Inferior parietal cortex (tissue), 1 donor: ENCODE measurements around the gene GYS2.

Experiments used
- DNase-seq: peaks from one replicate; pipeline ENCODE4 v3.0.0-alpha.2; 2016; ENCODE audit errors: extremely low spot score

The GYS2 gene

DNA sequence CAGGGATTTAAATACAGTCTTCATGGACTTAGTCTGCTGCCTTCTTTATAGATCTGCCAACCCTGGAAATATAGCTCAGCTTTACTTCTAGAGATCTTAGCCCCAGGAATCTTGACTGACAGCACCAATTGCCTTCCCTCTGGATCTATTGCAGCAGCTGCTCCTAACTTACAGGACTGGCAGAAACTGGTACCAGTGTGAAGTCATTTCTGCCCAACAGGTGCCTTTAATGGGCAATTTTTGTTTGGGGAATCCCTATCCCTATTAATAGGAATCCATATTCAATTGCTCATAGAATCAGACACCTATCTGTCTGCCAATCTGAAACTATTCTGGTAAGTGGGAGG lies 51.3 kb downstream of the GYS2 start:
- DNase-seq = no peak

DNA sequence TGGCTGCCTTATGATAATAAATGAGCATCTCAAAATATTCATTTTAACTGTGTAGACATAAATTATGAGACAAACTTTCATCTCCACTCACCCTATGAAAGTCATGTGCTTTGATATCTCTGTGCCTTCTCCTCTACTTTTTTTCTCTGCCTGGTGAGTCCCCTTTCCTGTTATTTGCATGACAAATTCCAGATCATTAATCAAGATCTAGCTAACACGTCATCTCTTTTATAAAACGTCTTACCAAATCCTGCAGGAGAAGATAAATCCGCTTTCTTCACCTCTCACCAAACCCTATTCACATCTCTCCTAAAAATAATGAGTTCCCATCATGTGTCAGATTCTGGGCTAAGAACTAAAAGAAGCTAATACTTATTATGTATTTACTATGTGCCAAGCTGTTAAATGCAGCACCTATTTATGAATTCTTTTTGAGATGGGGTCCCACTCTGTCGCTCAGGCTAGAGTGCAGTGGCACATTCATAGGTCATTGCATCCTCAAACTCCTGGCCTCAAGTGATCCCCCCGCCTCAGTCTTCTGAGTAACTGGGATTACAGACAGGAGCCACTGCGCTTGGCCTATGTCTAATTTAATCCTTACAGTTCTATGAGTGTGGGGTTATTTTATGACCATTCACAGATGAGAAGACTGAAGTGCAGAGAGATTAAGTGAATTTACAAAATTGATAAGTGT lies 51.9 kb downstream of the GYS2 start:
- DNase-seq = no peak

DNA sequence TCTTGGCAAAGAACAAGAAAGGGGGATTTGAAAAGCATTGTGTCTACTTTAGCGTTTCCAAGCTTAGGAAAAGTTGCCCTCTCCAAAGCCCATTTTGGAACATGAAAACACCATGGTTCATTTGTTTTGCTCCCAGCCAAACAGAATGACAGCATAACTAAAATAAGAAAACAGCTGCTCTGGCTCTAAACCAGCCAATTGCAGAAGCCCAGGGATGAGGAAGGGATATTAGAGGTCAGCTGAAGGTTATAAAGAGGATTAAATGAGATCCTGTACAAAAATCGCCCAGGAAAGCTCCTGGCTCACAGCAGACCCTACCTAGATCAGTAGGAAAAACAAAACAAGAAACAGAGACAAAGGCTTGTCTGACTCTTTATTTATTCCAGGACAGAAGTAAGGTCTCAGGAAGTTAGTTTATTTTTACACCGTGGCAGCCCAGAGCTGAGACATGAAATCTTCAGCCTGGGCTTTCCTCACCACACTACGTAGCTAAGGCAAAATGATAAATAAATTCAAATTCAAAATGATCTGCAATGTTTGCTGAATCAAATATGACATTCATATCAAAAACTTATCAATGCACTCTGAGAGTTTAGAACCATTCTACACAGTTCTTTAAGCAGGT lies 52.7 kb downstream of the GYS2 start:
- DNase-seq = no peak

DNA sequence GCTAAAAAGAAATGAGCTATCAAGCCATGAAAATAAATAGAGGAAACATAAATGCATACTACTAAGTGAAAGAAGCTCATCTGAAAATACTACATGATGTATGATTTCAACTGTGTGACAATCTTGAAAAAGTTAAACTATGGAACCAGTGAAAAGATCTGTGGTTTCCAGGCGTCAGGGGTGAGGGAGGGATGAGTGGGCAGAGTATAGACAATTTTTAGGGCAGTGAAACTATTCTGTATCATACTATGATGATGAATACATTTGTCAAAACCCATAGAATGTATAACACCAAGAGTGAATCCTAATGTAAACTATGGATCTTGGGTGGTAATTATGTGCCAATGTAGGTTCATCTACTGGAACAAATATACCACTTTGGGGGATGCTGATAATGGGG lies 57.2 kb downstream of the GYS2 start:
- DNase-seq = no peak

DNA sequence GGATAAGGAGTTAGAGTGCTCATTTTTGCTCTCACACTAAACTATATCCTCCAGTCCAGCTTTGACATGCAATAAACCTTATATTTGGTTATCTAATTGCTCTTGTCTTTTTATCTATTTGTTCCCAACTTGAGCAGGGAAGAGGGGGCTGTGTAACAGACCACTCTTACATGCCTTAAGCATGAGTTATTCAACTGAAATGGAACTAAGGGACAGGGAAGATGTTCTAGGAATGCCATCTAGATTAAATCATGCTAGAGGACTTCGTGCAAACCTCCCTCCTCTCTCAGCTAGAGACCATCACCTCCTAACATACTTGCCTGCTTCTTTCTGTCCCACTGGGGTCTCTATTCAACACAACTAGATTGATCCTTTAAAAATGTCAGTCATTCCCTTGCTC lies 57.9 kb downstream of the GYS2 start:
- no peak for DNase-seq

DNA sequence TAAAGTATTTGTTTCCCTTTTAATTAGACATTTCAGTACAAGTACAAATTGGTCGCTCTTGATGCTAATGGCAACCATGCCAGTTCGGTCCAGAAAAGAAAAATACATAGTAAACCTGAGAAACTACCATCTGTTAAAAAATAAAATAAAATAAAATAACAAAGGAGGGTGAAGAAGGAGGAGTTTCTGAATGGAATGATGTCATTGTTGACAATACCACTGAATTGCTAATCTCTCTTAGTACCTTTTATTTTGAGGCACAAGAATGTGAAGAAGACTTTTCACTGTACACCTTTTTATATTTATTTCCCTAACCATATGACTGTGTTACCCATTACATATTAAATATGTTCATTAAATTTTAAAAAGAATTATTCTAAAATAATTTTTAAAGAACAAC lies 59.1 kb downstream of the GYS2 start:
- DNase-seq = no peak

DNA sequence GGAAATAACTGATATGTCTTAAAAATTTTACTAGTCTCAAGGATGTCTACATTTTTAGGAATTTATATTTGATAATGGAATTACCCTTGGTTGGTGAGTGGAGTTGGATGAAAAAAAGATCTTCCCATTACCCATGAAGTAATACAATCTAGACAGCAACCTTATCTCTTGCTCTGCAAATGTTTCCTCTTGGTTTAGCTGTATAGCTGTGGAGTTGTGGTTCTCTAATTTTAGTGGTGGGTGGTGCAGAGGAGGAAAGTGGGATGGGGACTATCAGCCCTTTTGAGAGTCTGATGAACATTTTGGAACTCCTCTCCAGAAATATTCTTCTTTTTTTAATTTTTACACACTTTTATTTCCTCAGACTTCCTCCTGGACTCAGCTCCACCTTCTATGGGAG lies 61.5 kb downstream of the GYS2 start:
- no peak for DNase-seq

DNA sequence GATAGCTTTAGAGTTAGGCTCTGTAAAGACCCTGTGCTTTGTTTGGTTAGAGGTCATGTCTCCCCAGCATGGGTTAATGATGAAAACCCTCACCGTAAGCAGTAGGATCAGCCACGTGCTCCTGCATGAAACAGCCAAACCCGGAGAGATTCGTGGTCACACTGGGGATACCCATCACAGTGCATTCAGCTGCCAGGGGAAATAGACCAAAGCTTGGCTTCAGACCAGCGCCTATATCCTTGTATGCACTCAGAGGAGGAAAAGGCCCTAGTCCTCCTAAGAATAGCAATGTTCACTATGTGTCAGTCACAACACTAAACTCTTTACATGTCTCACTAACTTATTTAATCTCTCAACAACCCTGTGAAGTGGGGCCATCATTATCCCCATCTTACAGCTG lies 62.2 kb downstream of the GYS2 start:
- DNase-seq = no peak

DNA sequence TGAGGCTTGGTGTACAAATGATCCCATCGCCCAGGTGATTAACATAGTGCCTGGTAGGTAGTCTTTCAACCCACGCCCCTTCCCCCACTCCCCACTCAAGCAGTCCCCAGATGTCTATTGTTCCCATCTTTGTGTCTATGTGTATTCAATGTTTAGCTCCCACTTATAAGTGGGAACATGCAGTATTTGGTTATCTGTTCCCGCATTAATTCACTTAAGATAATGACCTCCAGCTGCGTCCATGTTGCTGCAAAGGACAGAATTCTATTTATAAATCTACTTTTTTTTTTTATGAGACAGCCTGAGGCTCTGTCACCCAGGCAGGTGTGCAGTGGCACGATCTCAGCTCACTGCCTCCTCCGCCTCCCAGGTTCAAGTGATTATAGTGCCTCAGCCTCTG lies 62.9 kb downstream of the GYS2 start:
- no peak for DNase-seq

DNA sequence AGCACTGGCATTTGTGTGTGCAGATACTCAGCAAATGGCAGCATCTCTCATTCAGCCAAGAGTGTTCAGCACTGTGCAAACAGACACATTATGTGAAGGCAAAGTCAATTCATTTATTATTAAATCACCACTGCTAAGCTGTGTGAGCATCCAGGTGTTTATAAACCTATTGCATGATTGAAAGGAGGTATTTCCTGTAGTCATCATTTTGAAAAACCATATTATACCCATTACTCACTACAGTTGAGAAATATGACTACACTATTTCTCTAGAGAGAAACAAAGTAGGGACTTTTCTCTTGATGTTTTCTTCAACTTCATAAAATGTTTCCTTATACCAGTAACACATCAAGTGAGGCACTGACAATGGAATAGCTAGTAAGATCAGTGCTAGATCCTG lies 64.8 kb downstream of the GYS2 start:
- no peak for DNase-seq

DNA sequence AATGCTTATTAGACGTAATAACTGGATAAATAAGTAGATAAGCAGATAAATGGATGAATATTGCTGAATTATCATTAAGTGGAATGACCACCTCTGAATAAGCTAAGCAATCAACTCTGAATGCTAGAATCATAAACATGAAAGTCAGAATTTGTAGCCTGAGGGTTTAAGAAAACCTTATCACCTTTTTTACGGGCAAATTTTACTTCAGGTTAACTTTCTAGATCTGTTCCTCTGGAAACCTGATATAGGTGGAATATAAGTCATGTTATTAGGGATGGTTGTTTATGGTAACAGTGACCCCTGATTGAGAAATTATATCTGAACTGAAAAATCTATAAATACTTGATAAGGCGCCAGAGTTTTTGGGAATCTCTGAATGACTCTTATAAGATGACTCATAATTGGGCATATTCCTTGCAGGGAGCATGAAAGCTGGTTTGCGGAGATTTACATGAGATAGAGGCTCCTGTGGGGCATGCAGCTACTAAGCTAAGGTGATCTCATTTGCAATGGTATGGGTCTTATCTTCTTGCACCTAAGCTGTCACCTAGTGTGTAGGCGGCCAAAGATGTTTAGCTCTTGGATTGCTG lies 66.5 kb downstream of the GYS2 start:
- no peak for DNase-seq

DNA sequence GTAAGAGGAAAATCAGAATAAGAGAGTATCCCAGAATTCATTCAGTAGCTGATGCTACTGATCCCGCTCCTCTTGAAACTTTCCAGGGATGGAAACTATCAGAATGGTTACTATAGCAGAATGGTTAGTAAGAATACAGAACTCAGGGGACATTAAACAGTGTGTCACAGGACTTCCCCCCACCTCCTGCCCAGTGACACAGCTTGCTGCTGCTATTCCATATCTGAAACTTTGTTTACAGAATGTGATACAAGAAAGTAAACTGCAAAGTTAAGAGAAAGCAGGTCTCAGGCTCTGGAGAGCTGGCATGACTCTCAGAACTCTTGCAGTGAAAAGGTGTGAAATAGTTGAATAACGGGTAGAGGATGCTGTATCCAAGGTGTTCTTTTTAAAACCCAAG lies 75.2 kb downstream of the GYS2 start:
- DNase-seq = no peak

DNA sequence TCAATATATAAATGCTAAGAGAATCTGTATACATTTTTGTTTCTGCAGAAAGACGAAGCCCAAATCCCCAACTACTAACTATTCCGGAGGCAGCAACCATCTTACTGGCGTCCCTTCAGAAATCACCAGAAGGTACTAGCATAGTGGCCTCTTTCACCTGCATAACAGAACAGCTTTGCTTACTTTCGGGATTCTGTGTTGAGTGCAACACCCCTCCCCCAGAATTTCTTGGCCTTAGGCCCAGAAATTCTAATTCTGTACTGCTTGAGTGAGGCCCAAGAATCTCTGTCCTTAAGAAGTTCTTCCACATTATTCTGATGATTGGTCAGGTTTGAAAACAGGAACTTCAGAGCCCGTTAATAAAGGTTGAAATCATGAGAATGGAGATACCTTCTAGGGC lies 75.7 kb downstream of the GYS2 start:
- no peak for DNase-seq

DNA sequence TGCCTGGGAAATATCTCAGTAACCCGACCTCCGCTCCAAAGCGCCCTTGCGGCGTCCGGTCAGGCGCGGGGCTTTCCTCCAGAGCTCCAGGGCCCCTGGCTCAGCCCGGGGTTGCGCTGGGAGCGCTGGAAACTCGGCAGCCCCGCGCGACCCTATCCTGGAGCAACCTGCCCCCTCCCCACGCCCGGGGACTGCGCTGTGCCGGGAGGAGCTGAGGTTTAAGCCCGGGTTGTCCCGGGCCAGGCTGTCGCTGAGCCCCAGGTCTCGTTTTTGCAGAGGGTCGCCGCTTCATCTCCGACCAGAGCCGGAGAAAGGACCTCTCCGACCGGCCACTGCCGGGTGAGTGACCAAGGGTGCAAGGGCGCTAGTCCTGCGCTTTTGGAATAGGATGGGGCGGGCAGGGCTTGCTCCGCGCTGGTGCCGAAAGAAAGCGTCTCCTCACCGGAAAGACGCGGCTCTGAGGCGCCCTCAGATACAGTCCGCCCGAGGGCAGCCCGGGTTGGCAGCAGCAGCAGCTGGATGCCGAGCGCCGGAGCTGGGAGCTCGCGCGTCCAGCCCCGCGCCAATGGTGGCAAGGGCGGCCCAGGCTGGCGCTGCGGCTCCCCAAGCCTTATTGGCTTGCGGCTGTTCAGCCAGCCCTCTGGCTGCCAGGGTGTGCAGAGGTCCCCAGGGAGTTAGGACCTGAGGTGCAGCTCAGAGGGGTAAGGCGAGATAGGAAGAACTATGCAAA lies 77.0 kb downstream of the GYS2 start:
- DNase-seq = peak; percentile 47

DNA sequence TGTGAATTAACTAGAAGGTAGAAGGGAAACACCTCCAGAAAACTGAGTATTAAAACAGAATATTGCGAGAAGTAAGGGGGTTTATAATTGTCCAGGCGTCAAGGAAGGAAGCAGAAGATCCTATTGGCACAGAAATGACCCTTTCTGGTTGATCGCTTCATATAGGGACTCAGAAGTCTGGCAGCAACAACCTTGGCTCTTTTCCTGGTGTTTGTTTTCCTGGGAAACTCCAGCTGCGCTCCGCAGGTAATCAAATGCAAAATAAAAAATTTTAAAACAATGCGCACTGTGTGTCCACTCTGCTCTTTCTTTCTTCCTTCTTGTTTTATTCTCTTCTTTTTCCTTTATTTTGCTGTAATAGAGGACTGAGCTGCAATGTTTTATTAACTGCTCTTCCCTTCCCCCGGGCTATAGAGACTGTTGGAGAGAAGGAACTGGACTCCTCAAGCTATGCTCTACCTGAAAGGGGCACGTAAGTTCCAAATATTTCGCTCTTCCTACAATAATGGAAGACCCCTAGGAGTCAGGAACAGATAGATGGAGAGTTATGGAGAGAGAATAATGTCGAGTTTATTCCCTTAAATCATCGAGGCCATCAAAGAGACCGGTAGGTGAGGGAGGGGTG lies 77.8 kb downstream of the GYS2 start:
- DNase-seq = no peak

DNA sequence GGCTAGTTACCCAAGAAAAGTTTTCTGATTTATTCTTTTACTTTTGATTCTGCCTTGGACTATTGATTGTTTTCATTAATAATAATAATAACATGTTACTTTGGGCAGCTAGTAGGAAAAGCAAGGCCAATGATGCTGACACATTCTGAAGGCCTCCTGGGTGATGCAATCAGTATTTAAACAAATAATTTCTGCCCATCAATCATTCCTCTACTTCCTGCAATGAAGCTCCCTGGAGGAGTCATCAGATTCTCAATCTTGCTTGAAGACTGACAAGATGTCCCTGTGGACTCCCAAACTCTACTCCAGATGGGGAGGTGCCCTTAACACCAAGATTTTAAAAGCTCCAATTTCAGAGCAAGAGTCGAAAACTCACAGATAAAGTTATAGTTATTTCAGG lies 78.6 kb downstream of the GYS2 start, which contains the start of gene SPX:
Gene SPX (plus strand): TSS at position 244 of the 400 bp plus-strand sequence. CDS start 177 bp downstream, outside the sequence.
- DNase-seq = no peak

DNA sequence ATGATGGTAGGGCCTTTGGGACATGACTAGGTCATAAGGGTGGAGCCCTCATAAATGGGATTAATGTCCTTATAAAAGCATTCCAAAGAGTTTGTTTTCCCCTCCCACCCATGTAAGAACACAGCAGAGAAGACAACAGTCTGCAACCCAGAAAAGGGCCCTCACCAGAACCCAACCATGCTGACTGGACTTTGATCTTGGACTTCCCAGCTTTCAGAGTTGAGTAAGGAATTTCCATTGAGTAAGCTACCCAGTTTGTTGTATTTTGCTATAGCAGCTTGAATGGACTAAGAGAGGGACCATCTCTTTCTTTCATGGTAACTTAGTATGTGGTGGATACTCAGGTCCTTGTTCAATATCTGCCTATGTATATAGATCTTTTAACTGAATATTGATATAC lies 81.5 kb downstream of the GYS2 start:
- no peak for DNase-seq

DNA sequence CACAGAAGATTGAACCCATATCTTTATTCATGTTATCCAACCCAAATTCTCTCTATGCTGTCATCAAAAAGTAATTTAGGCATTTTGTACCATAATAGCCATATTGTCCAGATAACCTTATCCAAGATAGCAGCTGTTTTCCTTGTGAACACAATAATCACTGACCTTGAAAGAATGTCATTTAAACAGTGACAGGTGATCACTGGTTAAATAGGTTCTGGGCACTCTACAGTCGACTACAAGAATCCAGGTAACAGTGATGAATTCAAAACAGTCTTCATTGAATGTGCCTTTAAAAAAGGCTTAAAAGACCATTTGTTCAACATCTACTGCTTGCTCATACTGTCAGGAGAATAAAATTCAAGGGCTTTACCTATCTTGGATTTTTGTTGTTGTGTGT lies 83.1 kb downstream of the GYS2 start:
- DNase-seq = no peak

DNA sequence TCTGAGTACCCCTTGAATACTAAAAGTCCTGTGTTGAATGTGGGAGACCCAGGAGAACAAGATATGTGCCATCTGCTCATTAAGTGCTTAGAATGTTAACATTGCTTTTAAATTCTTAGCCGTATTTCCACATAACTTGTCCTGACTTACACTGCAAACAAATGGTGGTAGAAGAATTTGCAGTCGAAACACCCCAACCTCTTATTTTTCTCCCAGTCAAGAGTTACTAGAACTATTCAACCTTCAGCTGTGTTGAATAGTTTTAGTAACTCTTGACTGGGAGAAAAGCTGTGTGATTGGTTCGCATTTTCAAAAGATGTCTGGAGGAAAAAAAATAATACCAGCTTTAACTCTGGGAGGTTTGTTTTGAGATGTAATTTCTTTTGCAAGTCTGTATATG lies 86.2 kb downstream of the GYS2 start:
- no peak for DNase-seq

DNA sequence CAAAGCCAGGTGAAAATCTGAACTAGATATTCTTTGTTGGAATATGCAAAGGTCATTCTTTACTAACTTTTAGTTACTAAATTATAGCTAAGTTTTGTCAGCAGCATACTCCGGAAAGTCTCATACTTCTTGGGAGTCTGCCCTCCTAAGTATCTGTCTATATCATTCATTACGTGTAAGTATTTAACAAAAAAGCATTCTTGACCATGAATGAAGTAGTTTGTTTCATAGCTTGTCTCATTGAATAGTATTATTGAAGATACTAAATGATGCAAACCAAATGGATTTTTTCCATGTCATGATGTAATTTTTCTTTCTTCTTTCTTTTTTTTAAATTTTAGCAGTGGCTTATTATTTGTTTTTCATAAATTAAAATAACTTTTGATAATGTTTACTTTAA lies 88.4 kb downstream of the GYS2 start:
- DNase-seq = no peak

DNA sequence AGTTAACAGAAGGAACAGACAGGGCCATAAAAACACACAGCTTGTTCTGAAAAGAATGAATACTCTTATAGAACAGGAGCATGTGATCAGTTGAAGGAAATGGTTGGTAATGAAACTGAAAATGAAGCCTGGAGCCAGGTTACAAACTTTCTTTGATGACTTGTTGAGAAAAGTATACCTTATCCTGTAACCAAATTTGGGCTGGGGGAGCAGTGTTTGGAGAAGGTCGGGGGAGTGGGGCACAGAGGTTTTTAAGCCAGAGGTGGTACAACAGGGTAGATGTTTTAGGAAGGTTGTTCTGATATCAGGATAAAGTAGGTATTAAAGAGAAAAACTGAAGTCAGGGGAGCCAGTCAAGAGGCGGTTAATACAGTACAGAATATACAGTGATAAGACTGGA lies 94.9 kb downstream of the GYS2 start:
- no peak for DNase-seq

DNA sequence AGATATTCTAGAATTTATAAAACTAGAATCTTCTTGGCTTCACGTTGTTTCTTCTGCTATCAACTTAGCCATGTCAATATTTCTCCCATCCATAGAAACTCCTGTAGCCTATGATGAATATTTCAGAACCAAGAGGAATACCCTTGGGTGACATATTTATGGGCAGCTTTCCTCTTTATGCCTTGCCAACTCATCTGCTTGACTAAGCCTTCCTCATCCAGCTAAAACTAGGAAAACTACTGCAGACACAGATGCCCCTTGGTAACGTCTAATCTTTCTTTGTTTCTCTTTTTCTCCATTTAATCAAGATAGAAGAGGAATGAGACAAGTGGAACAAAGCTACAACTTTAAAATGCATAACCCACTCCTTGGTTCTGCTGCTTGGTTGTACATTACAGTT lies 96.8 kb downstream of the GYS2 start:
- DNase-seq = no peak
